Transverse colon (tissue), 4 donors: ENCODE results near the gene GNA14. TPM values are rescaled to one million over a fixed set of nuclear protein-coding genes. Genes with fewer than 3 reads are reported as not detected.

Source experiments
- DNase-seq: peaks from one replicate; pipeline ENCODE4 v3.0.0-alpha.2; 2019
- H3K27ac ChIP-seq, 4 donors: fragments of 200-600 bp; sonication (generic); 2 replicates each; pipeline ENCODE4 v1.5.1; 2016 to 2018; ENCODE audit warnings: inconsistent platforms in 4 of 4
- H3K27me3 ChIP-seq: fragments of 200-600 bp; sonication (generic); 2 replicates; pipeline ENCODE4 v1.5.1; 2017; ENCODE audit warnings: inconsistent platforms
- H3K36me3 ChIP-seq, 4 donors: fragments of 200-600 bp; sonication (generic); 2 replicates each; pipeline ENCODE4 v1.5.1; 2017 to 2019; ENCODE audit warnings: inconsistent platforms in 4 of 4
- H3K4me1 ChIP-seq, 4 donors: fragments of 200-600 bp; sonication (generic); 2 replicates each; pipeline ENCODE4 v1.5.1; 2017 to 2020; ENCODE audit warnings: inconsistent platforms in 4 of 4
- H3K4me3 ChIP-seq, 4 donors: fragments of 200-600 bp; sonication (generic); 1 replicate in 1 of 4; 2 replicates in 3 of 4; pipeline versions ENCODE4 v1.5.1 to v1.6.1; 2017 to 2019; ENCODE audit warnings: inconsistent platforms in 4 of 4
- H3K9me3 ChIP-seq, 2 donors: fragments of 200-600 bp; sonication (generic); 2 replicates each; pipeline ENCODE4 v1.5.1; 2017 to 2019; ENCODE audit warnings: inconsistent platforms in 2 of 2
- CTCF ChIP-seq, 5 experiments: fragments of 200-600 bp in 3 of 5; fragments of 450-650 bp in 2 of 5; sonication (generic) in 3 of 5; IDR thresholded peaks; 1 replicate in 2 of 5; 2 replicates in 3 of 5; pipeline ENCODE4 v1.5.1; 2016 to 2017; ENCODE audit warnings: antibody characterized with exemption in 5 of 5, inconsistent platforms in 3 of 5, mild to moderate bottlenecking in 2 of 5, moderate library complexity in 1 of 5
- EP300 ChIP-seq: sonication (generic); formaldehyde crosslinking; IDR thresholded peaks from one replicate; pipeline ENCODE4 v1.6.1; 2017; ENCODE audit warnings: antibody characterized with exemption, low read depth
- POLR2A ChIP-seq: fragments of 450-650 bp; IDR thresholded peaks from one replicate; pipeline ENCODE4 v1.6.1; 2016; ENCODE audit warnings: antibody characterized with exemption, mild to moderate bottlenecking, moderate library complexity
- POLR2AphosphoS5 ChIP-seq, 3 donors: sonication (generic); formaldehyde crosslinking; IDR thresholded peaks; one replicate each; pipeline ENCODE4 v1.6.1; 2016; ENCODE audit warnings: antibody characterized with exemption in 3 of 3
- WGBS, 2 donors: methylation state at CpG; one replicate each; pipeline ENCODE4 v1.1.5; 2018; ENCODE audit warnings: low coverage in 1 of 2; 5-methylcytosine and 5-hydroxymethylcytosine counted together
- in situ Hi-C, 4 donors: fragments of 200-750 bp; cut with MboI; loops; one replicate each; pipeline versions ENCODE4 v1.15.0 to v1.15.1; 2017; ENCODE audit warnings: low sequenced_read_pairs in 3 of 4, low pct_ligation_motif_present in 1 of 4, low pct_unique_long_range_greater_than_20kb in 1 of 4
- intact Hi-C: fragments of 100-400 bp; cut with DNase I; formaldehyde crosslinking; loops from one replicate; pipeline ENCODE4 v1.15.1; 2023; ENCODE audit warnings: low total_unique reads
- total RNA-seq, 4 donors: library from RNA; depleted of rRNA; stranded (reverse); fragments of >200 nt; gene quantifications; one replicate each; pipeline ENCODE4 v1.1.0, GENCODE V29; 2016

Gene GNA14
- total RNA-seq, 4 donors from 2014 or later = 9.4 to 64.9 (median 16.9) TPM

GRCh38 chr9:77599492-77599891, 48.6 kb downstream of the GNA14 start:
- 94 to 95% methylated on average over 2 to 8 of the region's 8 CpGs for WGBS, 2 donors

GRCh38 chr9:77598991-77599390, 49.1 kb downstream of the GNA14 start:
- Histone ChIP-seq H3K4me3 (no peak overlapping the region), H3K36me3 (no peaks in the 10 kb centered on the region), H3K27me3 (no peaks in the 10 kb centered on the region), H3K27ac (peak overlapping the region; percentile 30 to 45 (median 36)), H3K9me3 (no peaks in the 10 kb centered on the region), H3K4me1 (peaks cover 4 to 45% (median 20%) of the 10 kb centered on the region in 4 donors)
- WGBS, 2 donors = 60 to 61% methylated on average over 3 of the region's 3 CpGs
- in situ Hi-C loops = no loop called here
- DNase-seq = no peak
- TF ChIP-seq POLR2AphosphoS5 (IDR thresholded peaks at IDR 0.05) (no peak), POLR2A (no peak), EP300 (no peak), CTCF (IDR thresholded peaks at IDR 0.05) (no peak)
- intact Hi-C loops = no loop called here

More at GRCh38 chr9:77599492-77599891, 48.6 kb downstream of the GNA14 start:
- Histone ChIP-seq H3K36me3 (no peaks in the 10 kb centered on the region), H3K4me1 (peaks cover 4 to 45% (median 21%) of the 10 kb centered on the region in 4 donors), H3K4me3 (no peak overlapping the region), H3K9me3 (no peaks in the 10 kb centered on the region), H3K27ac (peak overlapping the region; percentile 30 to 45 (median 36)), H3K27me3 (no peaks in the 10 kb centered on the region)
- in situ Hi-C loops = no loop called here
- intact Hi-C loops = no loop called here
- TF ChIP-seq EP300 (no peak), POLR2A (no peak), POLR2AphosphoS5 (IDR thresholded peaks at IDR 0.05) (no peak), CTCF (IDR thresholded peaks at IDR 0.05) (no peak)
- no peak for DNase-seq

GRCh38 chr9:77598524-77598923, 49.6 kb downstream of the GNA14 start:
- Histone ChIP-seq H3K9me3 (no peaks in the 10 kb centered on the region), H3K27me3 (no peaks in the 10 kb centered on the region), H3K4me3 (no peak overlapping the region), H3K27ac (peak overlapping the region; percentile 30 to 45 (median 36)), H3K36me3 (no peaks in the 10 kb centered on the region), H3K4me1 (peaks cover 4 to 45% (median 20%) of the 10 kb centered on the region in 4 donors)
- DNase-seq = no peak
- TF ChIP-seq POLR2A (no peak), POLR2AphosphoS5 (IDR thresholded peaks at IDR 0.05) (peak in 2 of 3 donors; percentile 13 to 33)
- in situ Hi-C loops (no loop called here), intact Hi-C loops (no loop called here)
- WGBS, 2 donors = 27 to 47% methylated on average over 2 to 3 of the region's 3 CpGs

GRCh38 chr9:77597057-77597456, 51.1 kb downstream of the GNA14 start:
- H3K27me3 ChIP-seq = no peaks in the 10 kb centered on the region
- intact Hi-C loops (no loop called here), in situ Hi-C loops (no loop called here)
- no peaks in the 10 kb centered on the region for H3K9me3 ChIP-seq
- no peak for DNase-seq
- TF ChIP-seq CTCF (IDR thresholded peaks at IDR 0.05) = no peak
- no peak for TF ChIP-seq POLR2A
- TF ChIP-seq EP300 = no peak
- no peak for TF ChIP-seq POLR2AphosphoS5 (IDR thresholded peaks at IDR 0.05)
- WGBS, 2 donors = 55 to 84% methylated on average over 2 to 3 of the region's 3 CpGs
- H3K27ac ChIP-seq = no peak overlapping the region
- H3K36me3 ChIP-seq = no peaks in the 10 kb centered on the region
- H3K4me3 ChIP-seq = no peak overlapping the region
- H3K4me1 ChIP-seq = peaks cover 0 to 37% (median 13%) of the 10 kb centered on the region in 4 donors

GRCh38 chr9:77595426-77596095, 52.6 kb downstream of the GNA14 start:
- WGBS, 2 donors = 45 to 66% methylated on average over 7 to 8 of the region's 8 CpGs

More at GRCh38 chr9:77595426-77596095, 52.6 kb downstream of the GNA14 start:
- no peak overlapping the region for H3K27ac ChIP-seq
- in situ Hi-C loops = no loop called here
- no peaks in the 10 kb centered on the region for H3K9me3 ChIP-seq
- peaks cover 0 to 37% (median 15%) of the 10 kb centered on the region in 4 donors for H3K4me1 ChIP-seq
- H3K4me3 ChIP-seq = no peak overlapping the region
- intact Hi-C loops = no loop called here
- DNase-seq = no peak
- no peaks in the 10 kb centered on the region for H3K27me3 ChIP-seq
- TF ChIP-seq POLR2AphosphoS5 (IDR thresholded peaks at IDR 0.05) (no peak), EP300 (no peak), CTCF (IDR thresholded peaks at IDR 0.05) (no peak), POLR2A (no peak)
- no peaks in the 10 kb centered on the region for H3K36me3 ChIP-seq
